Stimulated activated CD8-positive, alpha-beta memory T cell treated with anti-CD3 and anti-CD28 coated beads, Interleukin-7, amount 100 ng/mL, for 48 hours (primary cell): ENCODE results near the gene ASB2.

Experiments used
- DNase-seq, 2 donors: peaks; one replicate each; pipeline ENCODE4 v3.0.0-alpha.2; 2020; ENCODE audit warnings: low read depth in 1 of 2; ENCODE audit errors: extremely low read depth in 1 of 2

The ASB2 gene

GRCh38 chr14:93906341-93907329, 69.7 kb downstream of the ASB2 start:
- peak; percentile 23 to 54 for DNase-seq

GRCh38 chr14:93905623-93906022, 70.7 kb downstream of the ASB2 start:
- DNase-seq, result no peak

- DNase-seq, result no peak
Measured at GRCh38 chr14:93903342-93904184, 72.8 kb downstream of the ASB2 start.

GRCh38 chr14:93902619-93903307, 73.6 kb downstream of the ASB2 start:
- DNase-seq, result no peak

- no peak for DNase-seq
Measured at GRCh38 chr14:93901813-93902212, 74.6 kb downstream of the ASB2 start.

- DNase-seq, result no peak
Measured at GRCh38 chr14:93898731-93899130, 77.6 kb downstream of the ASB2 start.

- no peak for DNase-seq
Measured at GRCh38 chr14:93898081-93898611, 78.2 kb downstream of the ASB2 start.

- no peak for DNase-seq
Measured at GRCh38 chr14:93897476-93897845, 78.9 kb downstream of the ASB2 start.

GRCh38 chr14:93895023-93895604, 81.3 kb downstream of the ASB2 start:
- no peak for DNase-seq

GRCh38 chr14:93893661-93894261, 82.6 kb downstream of the ASB2 start:
- no peak for DNase-seq

- peak; percentile 35 to 45 for DNase-seq
Measured at GRCh38 chr14:93892923-93893558, 83.3 kb downstream of the ASB2 start.

- DNase-seq, result no peak
Measured at GRCh38 chr14:93892505-93892839, 83.9 kb downstream of the ASB2 start.

- DNase-seq, result no peak
Measured at GRCh38 chr14:93891756-93892504, 84.4 kb downstream of the ASB2 start.

GRCh38 chr14:93889739-93890483, 86.5 kb downstream of the ASB2 start:
- DNase-seq, result no peak

GRCh38 chr14:93888995-93889394, 87.4 kb downstream of the ASB2 start:
- DNase-seq, result no peak

- no peak for DNase-seq
Measured at GRCh38 chr14:93884950-93885349, 91.4 kb downstream of the ASB2 start.
